Forelimb muscle (tissue), 1 donor: ENCODE results near the gene KCTD18. TPM values are rescaled to one million over a fixed set of nuclear protein-coding genes. Genes with fewer than 3 reads are reported as not detected.

Experiments used
- polyA plus RNA-seq: library from polyadenylated mRNA; unstranded; fragments of 120-200 nt; gene quantifications from one replicate; pipeline ENCODE4 v1.2.1, GENCODE V29; 2013; ENCODE audit not compliant: insufficient read length

Gene KCTD18
- polyA plus RNA-seq, 1 donor = 10.3 TPM

Other genes with a start within 250 kb of the KCTD18 start
- gene SPATS2L, start 203.4 kb downstream of the KCTD18 start, polyA plus RNA-seq = 224 TPM
- 6.5 TPM for gene SGO2, start 16.1 kb upstream of the KCTD18 start, polyA plus RNA-seq
- 0.67 TPM for gene AOX1, start 75.9 kb upstream of the KCTD18 start, polyA plus RNA-seq